Measurements from ENCODE around the gene EIF4E3. TPM values are rescaled to one million over a fixed set of nuclear protein-coding genes. Genes with fewer than 3 reads are reported as not detected.

EIF4E3 gene
- total RNA-seq, 1 experiment from 2014 or later: 4.3 TPM

- DNase-seq (ENCODE audit: unreplicated experiment): no peak
- CTCF ChIA-PET: no interaction called here
- no peak for TF ChIP-seq CTCF (IDR thresholded peaks at IDR 0.05; ENCODE audit: unreplicated experiment)
- intact Hi-C loops (cut with micrococcal nuclease): no loop called here
- Mint-ChIP-seq H3K27me3 (ENCODE audit: insufficient read depth, unreplicated experiment) (no peaks in the 10 kb centered on the region), H3K9me3 (ENCODE audit: unreplicated experiment) (peaks cover 5% of the 10 kb centered on the region), H3K4me3 (ENCODE audit: unreplicated experiment) (no peak overlapping the region), H3K36me3 (ENCODE audit: insufficient read depth, unreplicated experiment) (peaks cover 4% of the 10 kb centered on the region), H3K27ac (ENCODE audit: low read depth, unreplicated experiment) (no peak overlapping the region), H3K4me1 (ENCODE audit: insufficient read depth, unreplicated experiment) (no peaks in the 10 kb centered on the region)
- POLR2A ChIA-PET: no interaction called here
- BruUV-seq (replicated peaks): no TSS peak
Measured at GRCh38 chr3:71672340-71672739, 52.9 kb downstream of the EIF4E3 start.

GRCh38 chr3:71671216-71671845 is 53.9 kb downstream of the EIF4E3 start:
- H3K4me1 Mint-ChIP-seq (ENCODE audit: insufficient read depth, unreplicated experiment): no peaks in the 10 kb centered on the region
- TF ChIP-seq CTCF (IDR thresholded peaks at IDR 0.05; ENCODE audit: unreplicated experiment): no peak
- intact Hi-C loops (cut with micrococcal nuclease): no loop called here
- no TSS peak for BruUV-seq (replicated peaks)
- ChIA-PET CTCF (interaction anchor here (1.2 kb wide), 1 partner anchor 10 kb away, joined by 4 read pairs; no protein-coding TSS in a partner anchor), POLR2A (interaction anchor here (0.6 kb wide), 2 partner anchors 13 to 187 kb away, joined by 3 to 4 read pairs; no protein-coding TSS in a partner anchor)
- H3K36me3 Mint-ChIP-seq (ENCODE audit: insufficient read depth, unreplicated experiment): peaks cover 4% of the 10 kb centered on the region
- no peak for DNase-seq (ENCODE audit: unreplicated experiment)
- no peak overlapping the region for H3K27ac Mint-ChIP-seq (ENCODE audit: low read depth, unreplicated experiment)
- no peaks in the 10 kb centered on the region for H3K27me3 Mint-ChIP-seq (ENCODE audit: insufficient read depth, unreplicated experiment)
- H3K9me3 Mint-ChIP-seq (ENCODE audit: unreplicated experiment): peaks cover 8% of the 10 kb centered on the region
- no peak overlapping the region for H3K4me3 Mint-ChIP-seq (ENCODE audit: unreplicated experiment)

- no peak overlapping the region for H3K27ac Mint-ChIP-seq (ENCODE audit: low read depth, unreplicated experiment)
Measured at GRCh38 chr3:71662568-71662967, 62.6 kb downstream of the EIF4E3 start.

GRCh38 chr3:71662056-71662455 is 63.1 kb downstream of the EIF4E3 start:
- Mint-ChIP-seq H3K9me3 (ENCODE audit: unreplicated experiment) (peaks cover 11% of the 10 kb centered on the region), H3K4me1 (ENCODE audit: insufficient read depth, unreplicated experiment) (peaks cover 15% of the 10 kb centered on the region), H3K36me3 (ENCODE audit: insufficient read depth, unreplicated experiment) (no peaks in the 10 kb centered on the region), H3K27me3 (ENCODE audit: insufficient read depth, unreplicated experiment) (no peaks in the 10 kb centered on the region), H3K27ac (ENCODE audit: low read depth, unreplicated experiment) (no peak overlapping the region), H3K4me3 (ENCODE audit: unreplicated experiment) (no peak overlapping the region)
- no TSS peak for BruUV-seq (replicated peaks)
- DNase-seq (ENCODE audit: unreplicated experiment): no peak
- ChIA-PET CTCF (interaction anchor here (0.7 to 2.3 kb wide), 3 partner anchors 9 to 20 kb away, joined by 3 to 10 read pairs (median 8); no protein-coding TSS in a partner anchor), POLR2A (interaction anchor here (1.0 kb wide), 1 partner anchor 20 kb away, joined by 3 read pairs; no protein-coding TSS in a partner anchor)
- TF ChIP-seq CTCF (IDR thresholded peaks at IDR 0.05; ENCODE audit: unreplicated experiment): no peak
- intact Hi-C loops (cut with micrococcal nuclease): no loop called here

More at GRCh38 chr3:71662568-71662967, 62.6 kb downstream of the EIF4E3 start:
- Mint-ChIP-seq H3K9me3 (ENCODE audit: unreplicated experiment) (peaks cover 15% of the 10 kb centered on the region), H3K36me3 (ENCODE audit: insufficient read depth, unreplicated experiment) (no peaks in the 10 kb centered on the region), H3K4me1 (ENCODE audit: insufficient read depth, unreplicated experiment) (peaks cover 13% of the 10 kb centered on the region), H3K27me3 (ENCODE audit: insufficient read depth, unreplicated experiment) (no peaks in the 10 kb centered on the region), H3K4me3 (ENCODE audit: unreplicated experiment) (no peak overlapping the region)
- ChIA-PET CTCF (interaction anchor here (0.7 to 2.3 kb wide), 3 partner anchors 10 to 21 kb away, joined by 3 to 10 read pairs (median 8); no protein-coding TSS in a partner anchor), POLR2A (no interaction called here)
- intact Hi-C loops (cut with micrococcal nuclease): no loop called here
- no peak for DNase-seq (ENCODE audit: unreplicated experiment)
- no peak for TF ChIP-seq CTCF (IDR thresholded peaks at IDR 0.05; ENCODE audit: unreplicated experiment)
- no TSS peak for BruUV-seq (replicated peaks)

All from MCF 10A (cell line).